HEK293T (cell line): Measurements from ENCODE around the gene LASP1NB.

Experiments used
- ARNT ChIP-seq: fragments of 450-650 bp; IDR thresholded peaks from 2 replicates; pipeline ENCODE4 v1.6.1; 2017; ENCODE audit warnings: mild to moderate bottlenecking
- BHLHE40 ChIP-seq: fragments of 450-650 bp; IDR thresholded peaks from 2 replicates; pipeline ENCODE4 v1.6.1; 2016; ENCODE audit warnings: mild to moderate bottlenecking, moderate library complexity, borderline replicate concordance
- CTBP1 ChIP-seq: fragments of 450-650 bp; IDR thresholded peaks from 2 replicates; pipeline ENCODE4 v1.6.1; 2016; ENCODE audit warnings: borderline replicate concordance
- ELF4 ChIP-seq: fragments of 450-650 bp; IDR thresholded peaks from 2 replicates; pipeline ENCODE4 v1.6.1; 2017; ENCODE audit warnings: antibody characterized with exemption
- FOXK2 ChIP-seq: fragments of 450-650 bp; IDR thresholded peaks from 2 replicates; pipeline ENCODE4 v1.6.1; 2016; ENCODE audit warnings: mild to moderate bottlenecking
- FOXM1 ChIP-seq: fragments of 450-650 bp; IDR thresholded peaks from 2 replicates; pipeline ENCODE4 v1.6.1; 2017; ENCODE audit warnings: mild to moderate bottlenecking, borderline replicate concordance
- HDGF ChIP-seq: fragments of 450-650 bp; IDR thresholded peaks from 2 replicates; pipeline ENCODE4 v1.6.1; 2017; ENCODE audit warnings: antibody characterized with exemption, borderline replicate concordance
- L3MBTL2 ChIP-seq: fragments of 450-650 bp; conservative IDR thresholded peaks from 2 replicates; pipeline ENCODE4 v1.6.1; 2016; ENCODE audit warnings: mild to moderate bottlenecking
- PKNOX1 ChIP-seq: fragments of 450-650 bp; IDR thresholded peaks from 2 replicates; pipeline ENCODE4 v1.6.1; 2016
- SP1 ChIP-seq: fragments of 450-650 bp; IDR thresholded peaks from 2 replicates; pipeline ENCODE4 v1.6.1; 2017
- SUZ12 ChIP-seq: fragments of 450-650 bp; IDR thresholded peaks from 2 replicates; pipeline ENCODE4 v1.6.1; 2016; ENCODE audit warnings: mild to moderate bottlenecking
- TARDBP ChIP-seq: fragments of 450-650 bp; IDR thresholded peaks from 2 replicates; pipeline ENCODE4 v1.6.1; 2016
- ZNF384 ChIP-seq: fragments of 450-650 bp; IDR thresholded peaks from 2 replicates; pipeline ENCODE4 v1.6.1; 2016

- TF ChIP-seq BHLHE40 (no peak), FOXK2 (no peak), SP1 (no peak), TARDBP (no peak), L3MBTL2 (no peak), FOXM1 (no peak), ARNT (no peak), PKNOX1 (no peak), CTBP1 (no peak), SUZ12 (no peak), ZNF384 (no peak), HDGF (no peak), ELF4 (no peak)
Measured at GRCh38 chr17:38890410-38890746, 35.0 kb upstream of the LASP1NB start.
